Neuronal stem cell (in vitro differentiated cells): ENCODE results near the gene PLCD3.

Experiments used
- DNase-seq: peaks from one replicate; pipeline ENCODE4 v3.0.0-alpha.2; 2013; ENCODE audit warnings: low spot score
- H2AFZ ChIP-seq: one replicate; pipeline ENCODE4 v1.6.1; 2013; ENCODE audit warnings: mild to moderate bottlenecking, low read length, inconsistent platforms
- H2AK5ac ChIP-seq: 2 replicates; pipeline ENCODE4 v1.6.1; 2013; ENCODE audit warnings: low read depth, mild to moderate bottlenecking, inconsistent platforms, low read length, moderate library complexity, mixed read lengths
- H2BK120ac ChIP-seq: 2 replicates; pipeline ENCODE4 v1.6.1; 2013; ENCODE audit warnings: low read depth, mild to moderate bottlenecking, inconsistent platforms, low read length, moderate library complexity, mixed read lengths
- H2BK12ac ChIP-seq: one replicate; pipeline ENCODE4 v1.6.1; 2013; ENCODE audit warnings: low read length, inconsistent platforms
- H2BK15ac ChIP-seq: 2 replicates; pipeline ENCODE4 v1.6.1; 2013; ENCODE audit warnings: mild to moderate bottlenecking, low read length, inconsistent platforms, mixed read lengths
- H2BK5ac ChIP-seq: one replicate; pipeline ENCODE4 v1.6.1; 2013; ENCODE audit warnings: inconsistent platforms, mild to moderate bottlenecking, low read length, moderate library complexity
- H3K14ac ChIP-seq: one replicate; pipeline ENCODE4 v1.6.1; 2013; ENCODE audit warnings: low read length, inconsistent platforms
- H3K18ac ChIP-seq: 2 replicates; pipeline ENCODE4 v1.6.1; 2013; ENCODE audit warnings: low read length, inconsistent platforms
- H3K23ac ChIP-seq: 2 replicates; pipeline ENCODE4 v1.6.1; 2013; ENCODE audit warnings: low read depth, mild to moderate bottlenecking, mixed read lengths, low read length, inconsistent platforms; ENCODE audit not compliant: poor library complexity
- H3K27ac ChIP-seq: replicated peaks from 3 replicates; pipeline ENCODE4 v1.5.1; 2013; ENCODE audit warnings: low read length, inconsistent platforms
- H3K27me3 ChIP-seq, 3 experiments: 2 replicates each; pipeline ENCODE4 v1.6.1; 2013; ENCODE audit warnings: low read length in 3 of 3, mild to moderate bottlenecking in 2 of 3, inconsistent platforms in 1 of 3, low read depth in 1 of 3, mixed read lengths in 1 of 3, moderate library complexity in 1 of 3; ENCODE audit not compliant: control insufficient read depth in 3 of 3, insufficient read depth in 3 of 3
- H3K36me3 ChIP-seq, 2 donors: replicated peaks in 1 of 2; 2 replicates each; pipeline ENCODE4 v1.6.1; 2013; ENCODE audit warnings: low read length in 2 of 2; ENCODE audit not compliant: control insufficient read depth in 2 of 2, insufficient read depth in 2 of 2
- H3K4ac ChIP-seq: 2 replicates; pipeline ENCODE4 v1.6.1; 2013; ENCODE audit warnings: inconsistent platforms, mild to moderate bottlenecking, low read length, moderate library complexity
- H3K4me1 ChIP-seq, 2 donors: 1 replicate in 1 of 2; 2 replicates in 1 of 2; pipeline ENCODE4 v1.6.1; 2013; ENCODE audit warnings: low read length in 2 of 2, low read depth in 1 of 2; ENCODE audit not compliant: control insufficient read depth in 2 of 2, insufficient read depth in 1 of 2
- H3K4me2 ChIP-seq: one replicate; pipeline ENCODE4 v1.6.1; 2013; ENCODE audit warnings: mild to moderate bottlenecking, low read length, inconsistent platforms; ENCODE audit not compliant: insufficient read depth, poor library complexity, severe bottlenecking
- H3K4me3 ChIP-seq, 2 donors: 2 replicates each; pipeline ENCODE4 v1.5.1; 2013; ENCODE audit warnings: low read length in 2 of 2, mild to moderate bottlenecking in 2 of 2, inconsistent platforms in 1 of 2, moderate library complexity in 1 of 2
- H3K79me1 ChIP-seq: one replicate; pipeline ENCODE4 v1.6.1; 2013; ENCODE audit warnings: low read depth, mild to moderate bottlenecking, inconsistent platforms, low read length, moderate library complexity
- H3K9ac ChIP-seq: one replicate; pipeline ENCODE4 v1.6.1; 2013; ENCODE audit warnings: mild to moderate bottlenecking, low read depth, low read length, inconsistent platforms; ENCODE audit not compliant: poor library complexity
- H3K9me3 ChIP-seq, 2 donors: replicated peaks in 1 of 2; 2 replicates each; pipeline versions ENCODE3 to v1.6.1; 2013; ENCODE audit warnings: low read length in 2 of 2, mild to moderate bottlenecking in 2 of 2, inconsistent platforms in 1 of 2, low read depth in 1 of 2, mixed read lengths in 1 of 2, moderate library complexity in 1 of 2; ENCODE audit not compliant: control insufficient read depth in 2 of 2, insufficient read depth in 1 of 2
- H4K8ac ChIP-seq: one replicate; pipeline ENCODE4 v1.6.1; 2013; ENCODE audit warnings: low read depth, mild to moderate bottlenecking, inconsistent platforms, low read length, moderate library complexity
- H4K91ac ChIP-seq: one replicate; pipeline ENCODE4 v1.6.1; 2013; ENCODE audit warnings: low read length, low read depth, mild to moderate bottlenecking, inconsistent platforms; ENCODE audit not compliant: poor library complexity
- WGBS, 2 donors: extraction: QIAGEN DNeasy Blood & Tissue Kit; methylation state at CpG; one replicate each; pipeline ENCODE4 v1.1.7; 2013; ENCODE audit warnings: missing lambda C conversion rate in 2 of 2, mixed read lengths in 1 of 2; ENCODE audit not compliant: insufficient read length in 2 of 2, insufficient replicate concordance in 1 of 2; ENCODE audit errors: extremely low coverage in 2 of 2; 5-methylcytosine and 5-hydroxymethylcytosine counted together

PLCD3 gene

DNA sequence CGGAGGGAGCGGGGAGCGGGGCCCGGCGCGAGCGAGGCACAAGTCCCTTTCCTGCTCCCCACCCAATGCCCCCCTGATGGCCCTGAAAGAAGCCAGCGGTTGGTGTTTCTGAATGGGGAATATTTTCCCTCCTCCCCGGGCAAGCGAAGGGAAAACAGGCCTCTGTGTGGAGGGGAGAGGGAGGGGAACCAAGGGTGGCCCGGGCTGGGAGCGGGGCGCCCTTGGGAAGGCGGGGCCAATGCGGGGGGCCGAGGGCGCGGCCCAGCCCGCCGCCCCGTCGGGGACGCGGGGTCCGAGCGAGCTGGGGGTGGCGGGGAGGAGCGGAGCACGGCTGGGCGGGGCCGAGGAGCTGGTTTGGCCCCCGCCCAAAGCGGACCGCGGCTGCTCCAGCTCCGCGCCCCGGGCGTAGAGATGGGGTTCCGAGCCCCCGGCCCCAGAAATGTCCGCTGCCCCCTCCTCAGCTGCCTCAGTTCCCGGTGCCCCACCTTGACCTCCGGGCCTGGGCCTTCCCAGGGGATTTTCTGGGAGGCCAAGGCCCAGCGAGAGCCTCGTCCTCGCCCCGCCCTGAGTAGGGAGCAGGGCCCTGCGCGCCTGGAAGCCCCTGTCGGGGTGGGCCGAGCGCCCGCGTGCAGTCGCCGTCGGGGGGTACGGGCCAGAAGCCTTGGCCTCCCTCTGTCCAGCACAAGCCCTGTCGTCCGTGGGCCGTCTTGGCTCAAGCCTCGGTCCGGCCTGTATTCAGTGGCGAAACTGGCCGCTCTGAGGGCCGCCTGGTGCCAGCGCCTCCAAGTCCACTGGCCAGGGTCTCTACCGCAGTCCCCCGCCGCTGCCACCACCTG, 12.1 kb upstream of the PLCD3 start:
- H3K9me3 ChIP-seq = no peaks in the 10 kb centered on the region
- peaks cover 3% of the 10 kb centered on the region for H3K79me1 ChIP-seq
- H3K4me1 ChIP-seq = peaks cover 9 to 20% of the 10 kb centered on the region in 2 donors
- peak overlapping the region; percentile 77 for H2AFZ ChIP-seq
- H3K4ac ChIP-seq = no peak overlapping the region
- no peak overlapping the region for H2BK5ac ChIP-seq
- peak overlapping the region; percentile 85 for H3K23ac ChIP-seq
- peak overlapping the region; percentile 94 for H3K18ac ChIP-seq
- DNase-seq = no peak
- H4K91ac ChIP-seq = peak overlapping the region; percentile 59
- H2AK5ac ChIP-seq = peak overlapping the region; percentile 5
- H3K4me2 ChIP-seq = peak overlapping the region; percentile 51
- H2BK15ac ChIP-seq = peak overlapping the region; percentile 40
- no peak overlapping the region for H2BK120ac ChIP-seq
- no peak overlapping the region for H3K4me3 ChIP-seq
- H3K27me3 ChIP-seq = no peaks in the 10 kb centered on the region
- WGBS, 2 donors = no CpG with 5 or more reads among the region's 71 CpGs
- H3K9ac ChIP-seq = peak overlapping the region; percentile 13
- H4K8ac ChIP-seq = peak overlapping the region; percentile 92
- peak overlapping the region; percentile 3 for H3K14ac ChIP-seq
- H3K36me3 ChIP-seq = no peaks in the 10 kb centered on the region
- H3K27ac ChIP-seq = no peak overlapping the region
- peak overlapping the region; percentile 63 for H2BK12ac ChIP-seq

DNA sequence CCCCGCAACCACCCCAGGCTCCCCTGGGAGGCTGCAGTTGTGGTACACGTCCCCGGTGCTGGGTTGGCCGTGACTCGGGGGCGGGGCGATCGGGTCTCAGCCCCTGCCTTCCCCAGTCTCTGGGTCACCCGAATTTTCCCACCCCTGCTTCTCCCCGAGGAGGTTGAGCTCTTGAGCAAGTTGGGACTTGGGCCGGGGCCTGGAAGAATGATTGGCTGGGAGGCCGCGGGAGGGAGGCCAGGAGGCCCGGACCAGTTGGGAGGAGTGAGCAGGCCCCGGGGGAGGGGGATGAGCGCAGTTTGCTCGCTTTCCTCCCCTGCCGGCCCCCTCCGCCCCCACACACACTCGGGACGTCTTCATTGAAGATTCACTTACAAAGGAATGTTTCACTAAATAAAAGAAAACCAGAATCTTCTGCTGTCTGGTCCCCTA, 11.5 kb upstream of the PLCD3 start:
- Histone ChIP-seq H3K14ac (no peak overlapping the region), H3K4me3 (no peak overlapping the region), H2BK5ac (no peak overlapping the region), H2AFZ (peak overlapping the region; percentile 77), H4K8ac (no peak overlapping the region), H3K9ac (no peak overlapping the region), H3K36me3 (no peaks in the 10 kb centered on the region), H3K4ac (peak overlapping the region; percentile 17), H3K4me2 (peak overlapping the region; percentile 51), H2AK5ac (peak overlapping the region; percentile 1), H2BK120ac (no peak overlapping the region), H3K9me3 (no peaks in the 10 kb centered on the region), H4K91ac (no peak overlapping the region), H3K23ac (no peak overlapping the region), H2BK12ac (no peak overlapping the region), H3K27me3 (no peaks in the 10 kb centered on the region), H3K79me1 (peaks cover 3% of the 10 kb centered on the region), H3K18ac (peak overlapping the region; percentile 94), H3K27ac (no peak overlapping the region), H2BK15ac (peak overlapping the region; percentile 5), H3K4me1 (peaks cover 9 to 26% of the 10 kb centered on the region in 2 donors)
- no CpG with 5 or more reads among the region's 21 CpGs for WGBS, 2 donors
- no peak for DNase-seq

DNA sequence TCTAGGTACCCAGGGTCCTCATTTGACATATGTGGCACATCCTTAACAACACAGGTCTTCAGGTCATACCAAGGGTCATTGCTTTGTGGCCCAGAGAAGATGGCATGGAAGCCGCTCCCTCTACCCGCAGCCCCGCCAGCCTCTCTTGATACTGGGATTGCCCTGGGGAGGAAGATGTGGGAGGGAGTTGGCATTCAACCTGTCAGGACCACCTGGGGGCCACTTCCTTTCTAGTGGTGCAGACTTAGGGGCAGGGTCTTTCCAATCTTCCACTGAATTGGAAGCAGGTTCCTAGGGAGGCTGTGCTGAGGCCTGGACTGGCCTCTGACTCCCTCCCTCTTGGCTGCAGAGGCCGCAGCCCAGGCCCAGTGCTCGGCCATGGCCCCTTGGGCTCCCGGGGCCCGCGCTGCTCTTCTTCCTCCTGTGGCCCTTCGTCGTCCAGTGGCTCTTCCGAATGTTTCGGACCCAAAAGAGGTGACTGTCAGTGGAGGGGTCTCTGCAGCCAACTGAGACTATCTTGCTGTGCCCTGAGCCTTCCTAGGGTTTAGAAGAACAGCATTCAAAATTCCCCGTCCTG, 10.9 kb upstream of the PLCD3 start:
- no peak for DNase-seq
- Histone ChIP-seq H3K4ac (no peak overlapping the region), H2AK5ac (peak overlapping the region; percentile 1), H4K8ac (no peak overlapping the region), H2BK15ac (peak overlapping the region; percentile 5), H3K9me3 (no peaks in the 10 kb centered on the region), H3K4me3 (no peak overlapping the region), H3K4me2 (no peak overlapping the region), H4K91ac (peak overlapping the region; percentile 86), H3K23ac (no peak overlapping the region), H3K14ac (no peak overlapping the region), H2BK5ac (no peak overlapping the region), H2AFZ (peak overlapping the region; percentile 77), H3K36me3 (no peaks in the 10 kb centered on the region), H3K79me1 (peaks cover 1% of the 10 kb centered on the region), H2BK12ac (peak overlapping the region; percentile 67), H2BK120ac (no peak overlapping the region), H3K27me3 (no peaks in the 10 kb centered on the region), H3K27ac (no peak overlapping the region), H3K4me1 (peaks cover 9 to 27% of the 10 kb centered on the region in 2 donors), H3K18ac (peak overlapping the region; percentile 88), H3K9ac (peak overlapping the region; percentile 72)
- WGBS, 2 donors = no CpG with 5 or more reads among the region's 13 CpGs

DNA sequence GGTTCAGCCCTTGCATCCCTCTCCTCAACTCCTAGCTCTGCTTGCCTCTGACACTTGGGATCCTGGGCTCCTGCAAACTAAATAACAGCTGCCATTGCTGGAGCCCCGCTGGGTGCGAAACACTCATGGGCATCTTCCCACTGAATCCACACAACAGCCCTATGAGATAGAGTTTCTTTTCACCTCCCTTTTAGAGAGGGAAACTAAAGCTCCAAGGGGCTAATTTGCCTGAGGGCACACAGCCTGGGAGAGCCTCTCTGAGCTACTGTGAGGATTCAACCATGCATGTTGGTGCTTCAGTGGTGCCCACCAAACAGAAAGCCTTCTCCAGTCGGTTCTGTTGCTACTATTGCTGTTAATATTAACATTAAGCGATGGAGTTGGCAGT, 7.2 kb upstream of the PLCD3 start:
- no peak overlapping the region for H4K91ac ChIP-seq
- peak overlapping the region; percentile 95 for H2AK5ac ChIP-seq
- H3K4me3 ChIP-seq = no peak overlapping the region
- peaks cover 13 to 27% of the 10 kb centered on the region in 2 donors for H3K4me1 ChIP-seq
- H3K9ac ChIP-seq = no peak overlapping the region
- H2BK12ac ChIP-seq = no peak overlapping the region
- peak overlapping the region; percentile 57 for H3K18ac ChIP-seq
- H2AFZ ChIP-seq = no peak overlapping the region
- no peaks in the 10 kb centered on the region for H3K27me3 ChIP-seq
- no peak overlapping the region for H3K14ac ChIP-seq
- DNase-seq = no peak
- H3K4me2 ChIP-seq = peak overlapping the region; percentile 18
- no CpG with 5 or more reads among the region's 4 CpGs for WGBS, 2 donors
- no peaks in the 10 kb centered on the region for H3K9me3 ChIP-seq
- H4K8ac ChIP-seq = no peak overlapping the region
- H3K27ac ChIP-seq = peak overlapping the region; percentile 49
- H2BK120ac ChIP-seq = no peak overlapping the region
- H2BK15ac ChIP-seq = peak overlapping the region; percentile 58
- no peaks in the 10 kb centered on the region for H3K36me3 ChIP-seq
- H3K79me1 ChIP-seq = peaks cover 3% of the 10 kb centered on the region
- H2BK5ac ChIP-seq = no peak overlapping the region
- peak overlapping the region; percentile 55 for H3K23ac ChIP-seq
- H3K4ac ChIP-seq = peak overlapping the region; percentile 53
